ENCODE results near the gene TUBB4B.

- TF ChIP-seq EZH2phosphoT487 (IDR thresholded peaks at IDR 0.05; ENCODE audit: insufficient read depth, low read depth) (no peak), EZH2 (IDR thresholded peaks at IDR 0.05; ENCODE audit: insufficient read depth, poor library complexity, severe bottlenecking) (no peak)
These were observed 36.4 kb upstream of the TUBB4B start for GRCh38 chr9:137204731-137205125.
